GM10266 (cell line): ENCODE results near the gene ASAP2.

Source experiments
- DNase-seq: peaks from one replicate; pipeline ENCODE4 v3.0.0; 2012; ENCODE audit errors: extremely low spot score
- CTCF ChIP-seq: IDR thresholded peaks from 2 replicates; pipeline ENCODE4 v1.5.1; 2012; ENCODE audit warnings: mild to moderate bottlenecking, low read depth; ENCODE audit not compliant: control insufficient read depth, insufficient read depth; ENCODE audit errors: missing control alignments

The ASAP2 gene

GRCh38 chr2:9428965-9429577 is 222.5 kb downstream of the ASAP2 start:
- no peak for DNase-seq
- no peak for TF ChIP-seq CTCF

GRCh38 chr2:9430316-9431293 is 224.0 kb downstream of the ASAP2 start:
- no peak for TF ChIP-seq CTCF
- DNase-seq: no peak

DNA sequence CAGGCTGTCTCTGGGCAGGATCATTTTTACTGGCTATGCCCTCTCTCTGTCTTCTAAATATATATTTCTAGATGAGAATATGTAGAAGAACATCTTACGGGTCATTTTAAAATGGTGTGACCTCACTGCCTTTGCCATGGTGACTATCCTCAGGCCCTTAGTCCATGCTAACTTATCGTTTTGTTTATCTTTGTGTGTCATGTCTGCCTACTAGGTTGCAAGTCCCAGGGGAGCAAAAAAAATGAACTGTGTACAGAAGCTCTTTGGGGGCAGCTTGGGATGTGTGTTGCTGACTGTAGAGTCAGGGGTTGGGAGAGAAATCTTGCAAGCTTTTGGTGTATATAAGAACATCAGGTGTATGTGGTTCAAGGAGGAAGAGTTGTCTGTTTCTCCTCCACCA is 227.9 kb downstream of the ASAP2 start:
- no peak for TF ChIP-seq CTCF
- no peak for DNase-seq

DNA sequence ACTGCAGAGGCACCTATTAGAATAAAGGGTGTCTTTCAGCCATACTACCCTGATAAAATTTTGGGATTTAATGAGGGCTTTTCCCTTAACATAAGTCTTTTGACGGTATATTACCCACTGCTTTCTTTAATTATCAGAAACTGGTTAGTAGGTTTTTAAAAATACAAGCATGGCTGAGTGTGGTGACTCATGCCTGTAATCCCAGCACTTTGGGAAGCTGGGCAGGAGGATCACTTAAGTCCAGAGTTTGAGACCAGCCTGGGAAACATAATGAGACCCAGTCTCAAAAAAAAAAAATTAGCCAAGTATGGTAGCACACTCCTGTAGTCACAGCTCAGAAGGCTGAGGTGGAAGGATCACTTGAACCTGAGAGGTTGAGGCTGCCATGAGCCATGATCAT is 232.9 kb downstream of the ASAP2 start:
- DNase-seq: no peak

GRCh38 chr2:9440058-9440727 is 233.6 kb downstream of the ASAP2 start:
- DNase-seq: no peak
- no peak for TF ChIP-seq CTCF

More for the DNA sequence above, 232.9 kb downstream of the ASAP2 start:
- TF ChIP-seq CTCF: no peak

- no peak for TF ChIP-seq CTCF
- no peak for DNase-seq
These were observed 234.9 kb downstream of the ASAP2 start for GRCh38 chr2:9441556-9441955.
